Measurements from ENCODE around the gene RERE.

- TF ChIP-seq CTCF (conservative IDR thresholded peaks at IDR 0.05) (no peak), ZFX (IDR thresholded peaks at IDR 0.05) (no peak)
Measured at GRCh38 chr1:8536515-8536914, 280.9 kb downstream of the RERE start.

Measured in C4-2B (cell line).